GM03348 (cell line): ENCODE measurements around the gene JUND.

Experiments used
- DNase-seq: peaks from one replicate; pipeline ENCODE4 v3.0.0; 2012; ENCODE audit warnings: low spot score

JUND gene

DNA sequence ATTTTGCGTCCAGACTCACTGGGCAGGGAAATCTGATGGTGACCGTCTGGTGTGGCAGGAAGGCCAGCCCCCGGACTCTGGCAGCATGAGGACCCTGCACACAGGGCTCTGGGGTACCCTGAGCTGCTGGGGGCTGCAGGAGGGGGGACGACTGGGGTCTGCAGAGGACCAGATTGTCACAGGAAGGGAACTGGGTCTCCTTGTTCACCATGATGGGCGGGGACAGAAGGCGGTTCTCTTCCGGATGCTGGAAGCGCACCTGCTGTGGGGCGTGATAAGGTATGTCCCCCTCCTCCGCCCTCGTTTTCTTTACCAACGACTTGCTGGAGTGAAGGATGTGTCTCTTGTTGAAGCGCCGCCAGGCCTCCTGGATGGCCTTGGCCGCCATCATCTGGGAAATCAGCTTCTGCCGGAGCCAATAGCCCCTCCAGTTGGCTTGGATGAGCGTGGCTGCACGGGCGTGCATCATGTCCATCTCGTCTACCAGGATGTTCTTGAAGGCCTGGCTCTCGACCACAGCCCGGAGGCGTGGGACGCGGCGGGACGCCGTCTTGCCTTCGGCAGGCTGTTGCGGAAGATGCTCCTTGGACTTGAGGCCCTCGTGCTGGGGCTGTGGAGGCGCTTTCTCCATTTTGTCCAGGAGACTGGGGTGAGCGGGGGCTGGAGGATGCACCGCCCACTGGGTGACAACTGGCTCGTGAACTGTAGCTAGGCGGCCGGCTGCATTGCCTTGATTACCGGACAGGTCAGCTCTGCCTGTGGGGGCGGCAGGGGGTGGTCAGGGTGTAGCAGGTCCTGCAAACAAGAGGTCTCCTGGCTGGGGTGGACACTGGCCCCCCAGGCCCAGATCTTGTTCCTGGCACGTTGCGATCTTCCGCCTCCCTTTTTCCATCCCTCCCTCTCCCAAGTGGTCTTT is 14.4 kb downstream of the JUND start:
- no peak for DNase-seq

GRCh38 chr19:18265582-18265981 is 15.8 kb downstream of the JUND start:
- no peak for DNase-seq

DNA sequence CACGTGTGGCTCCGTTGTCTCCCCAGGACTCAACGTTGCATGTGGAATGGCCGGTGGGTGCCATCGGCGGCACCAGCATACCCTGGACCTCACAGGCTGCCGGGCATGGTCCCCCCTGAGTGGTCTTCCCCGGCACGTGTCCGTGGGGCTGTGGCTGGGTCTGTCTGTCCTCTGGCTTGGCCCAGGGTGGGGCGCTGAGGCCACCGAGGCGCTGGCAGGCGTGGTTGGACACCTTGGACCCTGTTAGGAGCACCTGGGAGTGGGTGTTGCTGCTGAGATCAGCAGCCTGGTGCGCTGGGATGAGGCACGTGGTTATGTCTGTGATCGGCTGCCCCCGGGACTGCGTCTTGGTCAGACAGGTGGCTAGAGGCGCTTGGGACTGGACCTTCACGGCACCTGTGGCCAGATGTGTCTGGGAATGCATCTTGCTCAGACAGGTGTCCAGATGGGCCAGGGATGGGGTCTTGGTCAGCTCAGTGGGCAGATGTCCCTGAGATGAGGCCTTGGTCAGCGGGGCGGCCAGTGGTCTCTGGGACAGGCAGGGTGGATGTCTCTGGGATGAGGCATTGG is 16.4 kb downstream of the JUND start:
- DNase-seq: no peak

DNA sequence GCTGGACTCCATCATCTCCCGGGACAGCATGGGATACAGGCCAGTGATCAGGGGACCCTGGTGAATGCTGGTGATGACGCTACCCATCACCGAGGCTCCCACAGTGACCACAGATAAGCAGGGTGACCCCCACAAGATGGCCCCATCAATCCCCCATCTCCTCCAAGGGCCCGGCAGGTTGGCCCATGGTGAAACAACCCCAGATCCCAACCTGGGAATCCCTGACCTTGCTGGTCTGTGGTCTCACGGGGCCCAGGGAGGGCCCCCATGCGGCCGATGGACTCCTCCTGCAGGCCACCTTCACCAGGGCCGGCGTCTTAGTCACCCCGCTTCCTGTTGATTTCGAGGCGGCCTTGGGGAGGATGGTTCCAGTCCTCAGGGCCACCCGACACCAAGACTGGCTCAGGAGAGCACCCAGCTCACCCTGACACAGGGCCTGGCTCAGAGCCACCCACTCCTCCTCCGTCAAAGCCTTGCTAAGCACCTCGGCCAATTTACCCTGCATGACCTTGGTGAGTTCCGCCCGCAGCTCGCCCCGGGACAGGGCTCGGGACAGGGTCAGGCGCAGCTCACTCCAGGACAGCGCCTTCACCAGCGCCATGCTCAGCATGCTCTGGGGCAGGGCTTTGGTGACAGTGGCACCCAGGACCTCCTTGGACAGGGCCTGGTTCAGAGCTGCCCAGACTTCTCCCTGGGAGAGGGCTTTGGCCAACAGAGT is 17.1 kb downstream of the JUND start:
- DNase-seq: no peak

DNA sequence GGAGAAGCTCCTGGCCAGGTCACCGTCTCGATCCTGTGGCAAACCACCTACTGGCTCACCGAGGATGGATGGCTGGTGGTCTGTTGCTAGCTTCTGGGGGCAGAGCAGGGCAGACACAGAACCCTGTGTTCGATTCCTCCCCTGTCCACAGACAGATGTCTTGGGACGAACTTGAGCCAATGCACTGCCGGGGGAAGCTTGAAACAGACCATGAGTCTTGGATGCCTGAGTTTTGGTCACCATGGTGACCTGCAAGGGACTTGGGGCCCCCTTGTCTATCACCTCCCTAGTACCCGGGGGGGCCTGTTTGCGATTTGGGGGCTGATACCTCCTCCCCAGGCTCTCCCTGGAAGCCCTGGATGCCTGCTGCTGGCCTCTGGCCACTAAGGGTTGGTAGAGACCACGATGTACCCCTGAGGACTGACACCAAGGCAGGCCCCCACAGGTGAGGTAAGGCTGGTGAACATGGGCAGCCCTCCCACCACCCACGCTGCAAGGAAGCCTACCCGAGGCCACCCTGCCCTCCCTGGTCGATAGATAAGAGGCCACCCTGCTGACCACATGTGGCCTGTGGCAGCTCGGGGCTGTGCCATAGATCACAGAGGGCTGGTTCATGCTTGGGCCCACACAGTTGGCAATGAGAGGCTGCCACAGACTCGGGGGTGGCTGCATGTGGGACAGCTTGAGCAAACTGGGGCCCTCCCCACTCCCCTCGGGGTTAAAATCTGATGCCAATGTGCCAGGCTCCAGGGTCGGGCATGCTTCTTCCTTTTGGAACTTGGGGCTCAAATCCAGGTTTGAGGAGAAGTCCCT is 17.9 kb downstream of the JUND start:
- DNase-seq: no peak

GRCh38 chr19:18262917-18263316 is 18.5 kb downstream of the JUND start:
- DNase-seq: no peak

GRCh38 chr19:18262144-18262543 is 19.3 kb downstream of the JUND start:
- no peak for DNase-seq

DNA sequence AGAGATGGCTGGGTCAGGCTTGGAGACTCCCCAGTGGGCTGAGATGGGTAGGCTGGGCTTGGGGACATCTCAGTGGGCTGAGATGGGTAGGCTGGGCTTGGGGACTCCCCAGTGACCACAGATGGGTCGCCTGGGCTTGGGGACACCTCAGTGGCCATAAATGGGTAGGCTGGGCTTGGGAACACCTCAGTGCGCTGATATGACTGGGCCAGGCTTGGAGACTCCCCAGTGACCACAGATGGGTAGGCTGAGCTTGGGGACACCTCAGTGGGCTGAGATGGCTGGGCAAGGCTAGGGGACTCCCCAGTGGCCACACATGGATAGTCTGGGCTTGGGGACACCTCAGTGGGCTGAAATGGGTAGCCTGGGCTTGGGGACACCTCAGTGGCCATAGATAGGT is 19.9 kb downstream of the JUND start:
- DNase-seq: no peak

DNA sequence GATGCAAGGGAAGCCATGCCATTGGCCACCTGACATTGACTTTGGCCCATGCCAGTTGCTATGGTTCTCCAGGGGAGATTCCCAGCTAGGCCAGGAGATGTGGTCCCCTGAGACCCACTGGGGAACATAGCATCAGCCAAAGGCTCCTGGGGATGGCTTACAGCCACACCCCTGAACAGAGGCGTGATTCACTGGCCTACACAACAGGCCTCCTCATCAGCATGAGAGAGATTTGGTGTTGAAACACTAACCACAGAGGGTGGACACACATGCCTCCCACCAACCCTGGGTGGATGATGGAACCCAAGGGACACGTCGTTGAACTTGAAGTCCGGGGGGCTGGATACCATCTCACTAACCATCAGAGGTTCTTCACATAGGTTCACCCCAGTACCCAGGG is 21.5 kb downstream of the JUND start:
- peak; percentile 64 for DNase-seq

- no peak for DNase-seq
Observed at GRCh38 chr19:18257503-18258470, 23.6 kb downstream of the JUND start.

- DNase-seq: no peak
Observed at GRCh38 chr19:18254546-18255503, 26.6 kb downstream of the JUND start.

DNA sequence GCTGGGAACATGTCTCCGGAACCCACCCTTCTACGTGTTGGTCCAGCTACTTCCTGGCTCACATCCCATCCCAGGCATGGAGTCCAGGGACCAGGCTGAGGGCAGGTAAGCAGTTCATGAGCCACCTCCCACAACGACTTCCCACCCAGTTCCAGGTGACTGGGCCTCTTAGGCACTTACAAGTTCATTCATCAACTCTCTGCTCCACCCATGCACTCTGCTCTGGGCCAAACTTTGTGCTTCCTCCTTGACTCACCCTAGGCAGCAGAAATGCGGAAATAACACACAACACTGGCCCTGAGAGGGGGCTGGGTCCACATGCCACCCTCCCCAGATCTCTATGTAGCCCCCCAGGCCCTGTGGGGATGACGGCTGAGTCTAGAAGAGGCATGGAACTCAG is 27.7 kb downstream of the JUND start:
- no peak for DNase-seq

DNA sequence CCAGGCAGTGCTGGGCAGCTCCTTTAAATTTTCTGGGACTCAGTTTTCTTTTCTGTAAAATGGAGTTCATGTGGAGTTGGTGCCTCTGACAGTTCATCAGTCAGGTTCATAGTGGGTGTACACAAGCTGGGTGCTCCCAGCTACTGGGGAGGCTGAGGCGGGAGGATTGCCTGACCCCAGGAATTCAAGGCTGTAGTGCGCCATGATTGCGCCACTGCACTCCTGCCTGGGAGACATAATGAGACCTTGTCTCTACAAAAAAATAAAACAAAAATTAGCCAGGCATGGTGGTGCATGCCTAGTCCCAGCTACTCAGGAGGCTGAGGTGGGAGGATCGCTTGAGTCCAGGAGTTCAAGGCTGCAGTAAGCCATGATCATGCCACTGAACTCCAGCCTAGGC is 28.3 kb downstream of the JUND start:
- no peak for DNase-seq

DNA sequence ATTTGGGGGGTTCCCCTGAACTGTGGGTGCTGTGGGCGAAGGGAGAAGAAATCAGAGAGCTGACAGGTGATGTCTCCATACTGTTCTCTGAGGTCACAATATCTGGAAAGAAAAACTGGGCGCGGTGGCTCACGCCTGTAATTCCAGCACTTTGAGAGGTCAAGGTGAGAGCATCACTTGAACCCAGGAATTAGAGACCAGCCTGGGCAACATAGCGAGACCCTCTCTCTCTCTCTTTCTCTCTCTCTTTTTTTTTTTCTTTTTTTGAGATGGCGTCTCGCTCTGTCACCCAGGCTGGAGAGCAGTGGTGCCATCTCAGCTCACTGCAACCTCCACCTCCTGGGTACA is 29.1 kb downstream of the JUND start:
- no peak for DNase-seq

GRCh38 chr19:18251587-18252369 is 29.6 kb downstream of the JUND start:
- DNase-seq: peak; percentile 86

GRCh38 chr19:18249834-18250233 is 31.6 kb downstream of the JUND start:
- no peak for DNase-seq

- DNase-seq: no peak
Observed at GRCh38 chr19:18245297-18245696, 36.1 kb downstream of the JUND start.

GRCh38 chr19:18239303-18239702 is 42.1 kb downstream of the JUND start:
- no peak for DNase-seq

DNA sequence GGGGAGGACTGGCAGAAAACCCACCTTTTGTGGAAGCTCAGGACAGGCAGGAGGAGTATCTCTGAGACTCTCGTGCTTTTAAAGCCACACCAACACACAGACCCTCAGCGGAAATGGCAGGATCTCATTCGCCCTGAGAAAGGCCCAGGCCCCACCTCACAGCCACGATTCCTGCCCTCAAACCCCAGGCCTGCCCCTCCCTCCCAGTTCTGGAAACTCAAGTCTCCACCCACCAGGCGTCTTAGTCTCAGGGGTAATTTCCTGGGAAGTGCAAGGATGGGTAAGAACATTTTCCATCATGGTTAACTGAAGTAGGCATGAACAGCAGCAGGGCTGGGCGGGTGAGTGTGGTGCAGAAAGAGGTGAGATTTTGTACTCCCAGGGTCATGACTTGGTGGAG is 47.2 kb downstream of the JUND start:
- no peak for DNase-seq
